ENCODE measurements around the gene COMP.

- TF ChIP-seq, protein P1, sequence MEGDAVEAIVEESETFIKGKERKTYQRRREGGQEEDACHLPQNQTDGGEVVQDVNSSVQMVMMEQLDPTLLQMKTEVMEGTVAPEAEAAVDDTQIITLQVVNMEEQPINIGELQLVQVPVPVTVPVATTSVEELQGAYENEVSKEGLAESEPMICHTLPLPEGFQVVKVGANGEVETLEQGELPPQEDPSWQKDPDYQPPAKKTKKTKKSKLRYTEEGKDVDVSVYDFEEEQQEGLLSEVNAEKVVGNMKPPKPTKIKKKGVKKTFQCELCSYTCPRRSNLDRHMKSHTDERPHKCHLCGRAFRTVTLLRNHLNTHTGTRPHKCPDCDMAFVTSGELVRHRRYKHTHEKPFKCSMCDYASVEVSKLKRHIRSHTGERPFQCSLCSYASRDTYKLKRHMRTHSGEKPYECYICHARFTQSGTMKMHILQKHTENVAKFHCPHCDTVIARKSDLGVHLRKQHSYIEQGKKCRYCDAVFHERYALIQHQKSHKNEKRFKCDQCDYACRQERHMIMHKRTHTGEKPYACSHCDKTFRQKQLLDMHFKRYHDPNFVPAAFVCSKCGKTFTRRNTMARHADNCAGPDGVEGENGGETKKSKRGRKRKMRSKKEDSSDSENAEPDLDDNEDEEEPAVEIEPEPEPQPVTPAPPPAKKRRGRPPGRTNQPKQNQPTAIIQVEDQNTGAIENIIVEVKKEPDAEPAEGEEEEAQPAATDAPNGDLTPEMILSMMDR (IDR thresholded peaks at IDR 0.05): no peak
- TF ChIP-seq POLR2A (IDR thresholded peaks at IDR 0.05): no peak
These were observed 20.3 kb downstream of the COMP start for GRCh38 chr19:18770663-18771327.
